ENCODE data around the gene YPEL5. TPM values are rescaled to one million over a fixed set of nuclear protein-coding genes. Genes with fewer than 3 reads are reported as not detected.

Gene YPEL5
- polyA plus RNA-seq, 1 donor (not counting 4 experiments of a cell fraction or from before 2014, with no cell fraction given): 126 TPM

DNA sequence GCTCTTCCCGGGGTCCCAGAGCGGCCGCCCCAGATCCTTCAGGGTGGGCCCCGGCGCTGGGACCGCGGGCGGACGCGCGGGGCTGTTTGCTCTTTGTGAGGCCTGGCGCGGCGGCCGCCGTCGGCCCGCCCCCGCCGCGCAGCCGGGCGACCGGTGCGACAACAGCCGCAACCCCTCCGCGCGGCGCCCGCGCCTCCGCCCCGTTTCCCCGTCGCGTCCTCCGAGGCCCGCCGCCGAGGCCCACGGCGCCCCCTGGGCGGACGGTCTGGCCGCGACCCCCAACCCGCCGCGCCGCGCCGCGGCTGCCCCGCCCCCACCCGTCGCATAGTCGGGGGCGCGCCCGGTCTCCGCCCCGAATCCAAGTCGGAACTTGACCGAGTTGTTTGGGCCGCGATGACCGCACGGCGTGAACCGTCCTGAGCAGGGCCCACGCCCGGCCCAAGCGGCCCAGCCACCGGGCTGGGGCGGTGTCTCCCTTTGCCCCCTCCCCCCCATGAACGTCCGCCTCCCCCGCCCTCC is 448 bp downstream of the YPEL5 start:
- dilution Hi-C loops (cut with MboI; ENCODE audit: extremely low pct_ligation_motif_present, low sequenced_read_pairs): no loop called here
- no peaks in the 10 kb centered on the region for H3K9me3 ChIP-seq (ENCODE audit: control insufficient read depth, low read depth, low read length)
- FAIRE-seq: no peak
- peaks cover 32% of the 10 kb centered on the region for H3K4me1 ChIP-seq (ENCODE audit: control insufficient read depth, extremely low read depth, insufficient read depth, low read length)
- H3K4me3 ChIP-seq (ENCODE audit: control insufficient read depth in 2 of 3, extremely low read depth in 1 of 3, insufficient read depth in 2 of 3, low read depth in 1 of 3, low read length in 3 of 3): peak overlapping the region; percentile 72 to 94 (median 88)
- peak overlapping the region; percentile 93 for H3K27ac ChIP-seq (ENCODE audit: control insufficient read depth, insufficient read depth, low read length)
- H2AFZ ChIP-seq (ENCODE audit: control insufficient read depth, low read length): no peak overlapping the region
- no peaks in the 10 kb centered on the region for H3K9me1 ChIP-seq (ENCODE audit: control insufficient read depth, extremely low read depth, insufficient read depth, low read length)
- no peaks in the 10 kb centered on the region for H3K27me3 ChIP-seq (ENCODE audit: control insufficient read depth, extremely low read depth, insufficient read depth, low read length)
- peaks cover 12% of the 10 kb centered on the region for H3K79me2 ChIP-seq (ENCODE audit: control insufficient read depth, insufficient read depth, low read length)
- H3K9ac ChIP-seq (ENCODE audit: control insufficient read depth, extremely low read depth, insufficient read depth, low read length): peak overlapping the region; percentile 97
- peaks cover 11% of the 10 kb centered on the region for H4K20me1 ChIP-seq (ENCODE audit: control insufficient read depth, extremely low read depth, insufficient read depth, low read length)
- peaks cover 2 to 4% of the 10 kb centered on the region in 2 experiments for H3K36me3 ChIP-seq (ENCODE audit: control insufficient read depth in 2 of 2, extremely low read depth in 1 of 2, insufficient read depth in 2 of 2, low read length in 2 of 2)
- TF ChIP-seq EZH2 (IDR thresholded peaks at IDR 0.05; ENCODE audit: low read length): no peak
- TF ChIP-seq CTCF (optimal IDR thresholded peaks at IDR 0.05 in 1 of 3, IDR thresholded peaks at IDR 0.05 in 1 of 3, conservative IDR thresholded peaks at IDR 0.05 in 1 of 3; ENCODE audit: extremely low read depth in 1 of 3, insufficient read depth in 2 of 3, low read length in 3 of 3): no peak
- H3K4me2 ChIP-seq (ENCODE audit: control insufficient read depth, extremely low read depth, insufficient read depth, low read depth, low read length): peak overlapping the region; percentile 9
- DNase-seq (ENCODE audit: low read depth, low spot score): no peak

DNA sequence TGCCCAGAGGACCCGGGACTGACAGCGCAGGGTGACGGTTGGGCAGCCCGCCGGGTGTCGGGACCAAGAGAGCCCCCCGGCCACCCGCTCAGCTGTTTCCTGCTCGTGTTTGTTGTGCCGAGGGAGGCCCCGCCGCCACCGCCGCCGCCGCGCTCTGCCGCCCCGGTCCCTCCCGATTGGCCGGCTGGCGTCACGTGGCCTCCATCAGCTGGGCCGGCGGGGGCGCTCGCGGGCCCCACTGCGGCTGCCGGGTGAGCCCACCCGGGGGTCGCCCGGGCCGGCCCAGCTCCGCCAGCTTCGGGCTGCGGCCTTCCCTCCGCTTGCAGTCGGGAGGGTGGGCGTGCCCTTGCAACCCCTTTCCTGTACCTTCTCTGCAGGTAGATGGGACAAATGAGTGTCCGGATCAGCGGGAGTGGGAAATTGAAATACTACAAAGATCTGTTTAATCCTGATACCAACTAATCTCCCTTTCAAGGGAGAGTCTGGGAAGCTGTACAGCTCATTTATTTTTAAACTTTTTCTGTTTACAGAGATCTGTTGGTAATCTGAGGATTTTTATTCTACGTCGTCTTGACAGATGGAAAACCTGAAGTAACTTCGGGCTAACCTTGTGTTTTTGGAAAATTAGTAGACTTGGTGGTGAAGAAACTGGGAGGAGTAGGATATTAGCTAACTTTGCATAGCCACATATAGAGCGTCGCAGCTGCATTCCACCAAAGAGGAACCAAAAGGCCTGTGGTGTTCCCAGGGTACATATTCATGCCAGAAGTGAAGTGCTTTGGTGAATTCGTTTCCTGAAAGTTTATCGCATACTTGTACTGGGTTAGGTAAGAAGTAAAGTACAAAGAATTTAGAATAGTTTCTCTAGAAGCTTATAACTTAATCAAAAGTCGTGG is 1.2 kb downstream of the YPEL5 start:
- Histone ChIP-seq H3K9ac (ENCODE audit: control insufficient read depth, extremely low read depth, insufficient read depth, low read length) (peak overlapping the region; percentile 97), H3K9me3 (ENCODE audit: control insufficient read depth, low read depth, low read length) (no peaks in the 10 kb centered on the region), H4K20me1 (ENCODE audit: control insufficient read depth, extremely low read depth, insufficient read depth, low read length) (peaks cover 11% of the 10 kb centered on the region), H3K9me1 (ENCODE audit: control insufficient read depth, extremely low read depth, insufficient read depth, low read length) (no peaks in the 10 kb centered on the region), H2AFZ (ENCODE audit: control insufficient read depth, low read length) (peak overlapping the region; percentile 36), H3K79me2 (ENCODE audit: control insufficient read depth, insufficient read depth, low read length) (peaks cover 15% of the 10 kb centered on the region), H3K4me2 (ENCODE audit: control insufficient read depth, extremely low read depth, insufficient read depth, low read depth, low read length) (peak overlapping the region; percentile 99), H3K4me1 (ENCODE audit: control insufficient read depth, extremely low read depth, insufficient read depth, low read length) (peaks cover 32% of the 10 kb centered on the region), H3K27me3 (ENCODE audit: control insufficient read depth, extremely low read depth, insufficient read depth, low read length) (no peaks in the 10 kb centered on the region), H3K27ac (ENCODE audit: control insufficient read depth, insufficient read depth, low read length) (peak overlapping the region; percentile 93), H3K4me3 (ENCODE audit: control insufficient read depth in 2 of 3, extremely low read depth in 1 of 3, insufficient read depth in 2 of 3, low read depth in 1 of 3, low read length in 3 of 3) (peak overlapping the region; percentile 72 to 94 (median 88)), H3K36me3 (ENCODE audit: control insufficient read depth in 2 of 2, extremely low read depth in 1 of 2, insufficient read depth in 2 of 2, low read length in 2 of 2) (peaks cover 2 to 4% of the 10 kb centered on the region in 2 experiments)
- dilution Hi-C loops (cut with MboI; ENCODE audit: extremely low pct_ligation_motif_present, low sequenced_read_pairs): no loop called here
- DNase-seq (ENCODE audit: low read depth, low spot score): no peak
- TF ChIP-seq EZH2 (IDR thresholded peaks at IDR 0.05; ENCODE audit: low read length) (no peak), CTCF (optimal IDR thresholded peaks at IDR 0.05 in 1 of 3, IDR thresholded peaks at IDR 0.05 in 1 of 3, conservative IDR thresholded peaks at IDR 0.05 in 1 of 3; ENCODE audit: extremely low read depth in 1 of 3, insufficient read depth in 2 of 3, low read length in 3 of 3) (peak; percentile 24 to 62 (median 34))
- no peak for FAIRE-seq

Measured in keratinocyte (primary cell).